HG03432 (cell line): Measurements from ENCODE around the gene GTPBP3.

Experiments
- ATAC-seq: cut with Tn5 transposase; IDR thresholded peaks from one replicate; pipeline ENCODE4 v1.9.1; 2021; ENCODE audit warnings: mild to moderate bottlenecking, moderate library complexity; ENCODE audit not compliant: unreplicated experiment

Gene GTPBP3

GRCh38 chr19:17380426-17381138, 43.2 kb downstream of the GTPBP3 start:
- ATAC-seq = no peak

- ATAC-seq = no peak
These were observed 48.7 kb downstream of the GTPBP3 start for GRCh38 chr19:17385878-17386611.

GRCh38 chr19:17389288-17389687, 51.9 kb downstream of the GTPBP3 start:
- no peak for ATAC-seq

DNA sequence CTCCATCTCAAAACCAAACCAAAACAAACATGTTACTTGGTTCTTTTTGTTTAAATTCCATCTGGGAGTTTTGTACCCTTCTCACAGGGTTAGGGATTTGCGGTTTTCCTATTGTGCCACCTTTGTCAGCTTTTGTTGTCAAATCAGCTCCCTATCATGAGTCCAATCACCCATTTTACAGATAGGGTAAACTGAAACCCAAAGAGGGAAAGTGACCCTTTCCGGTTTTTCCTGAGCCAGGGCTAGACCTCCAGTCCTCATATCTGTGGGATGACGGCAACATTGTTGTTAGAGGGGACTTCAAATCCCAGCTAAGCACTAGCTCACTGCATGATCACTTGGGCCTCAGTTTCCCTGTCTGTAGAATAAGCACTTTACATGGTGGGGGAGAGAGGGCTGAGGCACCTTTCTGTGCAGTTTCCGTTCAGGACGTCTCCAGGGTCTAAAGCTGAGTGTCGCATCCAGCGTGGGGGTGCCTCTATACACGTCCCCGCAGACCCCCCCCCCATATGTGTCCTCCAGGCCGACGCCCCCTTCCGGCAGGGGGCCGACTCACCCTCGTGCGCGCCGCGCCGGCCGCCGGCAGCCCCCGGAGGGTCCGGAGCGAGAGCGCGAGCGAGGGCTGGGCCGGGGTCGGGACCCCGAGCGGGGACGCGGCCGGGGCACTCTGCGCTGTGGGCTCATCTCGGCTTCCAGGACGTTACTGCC, 52.8 kb downstream of the GTPBP3 start:
- no peak for ATAC-seq

DNA sequence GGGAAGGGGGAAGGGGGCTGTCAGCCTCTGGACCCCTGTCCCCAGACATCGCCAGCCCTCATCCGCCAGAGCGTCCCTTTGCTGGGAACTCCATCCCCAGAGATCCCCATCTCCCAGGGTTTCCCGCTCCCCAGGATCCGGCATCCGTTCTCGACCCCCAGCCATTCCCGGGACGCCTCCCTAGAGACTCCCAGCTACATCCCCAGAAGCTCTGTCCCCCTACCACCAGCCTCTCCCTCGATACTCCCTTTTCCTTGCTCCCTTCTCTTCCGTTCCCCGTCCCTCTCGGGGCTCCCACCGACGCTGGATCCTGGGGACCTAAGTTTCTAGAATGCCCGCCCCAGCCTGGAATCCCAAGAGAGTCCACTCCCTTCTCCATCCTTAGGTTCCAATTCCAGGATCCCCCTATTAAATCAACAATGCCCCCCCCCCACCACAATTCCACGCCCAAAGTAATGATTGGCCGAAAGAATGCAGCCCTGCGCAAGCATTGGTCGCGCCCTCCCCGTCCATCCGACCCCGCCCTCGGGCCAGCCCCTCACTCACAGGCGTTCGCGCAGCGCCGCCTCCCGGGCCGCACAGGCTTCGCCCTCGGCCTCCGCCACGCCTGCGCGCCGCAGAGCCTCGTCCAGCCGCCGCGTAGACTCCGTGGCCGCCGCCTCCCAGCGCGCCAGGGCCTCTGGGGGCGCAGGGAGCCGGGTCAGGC, 53.5 kb downstream of the GTPBP3 start:
- ATAC-seq = peak; percentile 96

DNA sequence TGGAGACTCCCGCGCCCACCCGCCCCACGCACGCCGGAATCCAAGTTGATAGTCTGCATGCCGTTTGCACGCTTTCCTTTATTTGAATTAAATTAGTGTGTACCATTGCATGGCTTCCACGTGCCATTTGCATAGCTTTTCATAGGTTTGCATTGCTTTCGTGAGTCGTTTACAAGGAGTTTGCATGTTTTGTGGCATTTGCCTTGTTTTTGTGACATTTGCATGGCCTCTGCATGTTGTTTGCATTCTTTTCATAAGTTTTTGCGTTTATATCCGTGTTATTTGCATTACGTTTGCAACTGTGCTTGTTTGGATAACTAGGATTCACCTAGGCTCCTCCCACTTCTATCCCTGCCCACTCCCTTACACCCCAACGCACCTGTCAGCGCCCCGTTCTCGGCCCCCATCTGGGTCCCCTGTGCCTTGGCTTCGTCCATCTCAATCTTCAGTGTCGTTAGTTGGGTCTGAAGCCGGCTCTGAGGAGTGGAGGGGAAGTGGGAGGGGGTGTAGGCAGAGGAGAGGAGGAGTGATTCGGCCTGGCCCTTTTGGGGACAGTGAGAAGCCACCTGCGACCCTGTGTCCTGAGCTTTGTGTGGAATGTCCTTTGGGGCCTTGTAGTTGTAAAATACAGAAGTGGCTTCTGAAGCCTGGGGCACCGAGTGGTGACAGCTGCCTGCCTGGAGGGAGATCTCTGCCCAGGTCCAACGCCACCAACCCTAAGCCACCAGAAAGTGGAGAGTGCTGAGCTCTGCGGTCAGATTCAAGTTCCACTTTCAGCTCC, 54.2 kb downstream of the GTPBP3 start:
- no peak for ATAC-seq
